Stimulated activated CD4-positive, alpha-beta T cell treated with anti-CD3 and anti-CD28 coated beads, Interleukin-12 subunit alpha, Interleukin-12 subunit beta, amount 100 ng/mL, for 4 hours (primary cell): ENCODE results near the gene FHIT.

Source experiments
- DNase-seq: peaks from one replicate; pipeline ENCODE4 v3.0.0-alpha.2; 2020

FHIT gene

DNA sequence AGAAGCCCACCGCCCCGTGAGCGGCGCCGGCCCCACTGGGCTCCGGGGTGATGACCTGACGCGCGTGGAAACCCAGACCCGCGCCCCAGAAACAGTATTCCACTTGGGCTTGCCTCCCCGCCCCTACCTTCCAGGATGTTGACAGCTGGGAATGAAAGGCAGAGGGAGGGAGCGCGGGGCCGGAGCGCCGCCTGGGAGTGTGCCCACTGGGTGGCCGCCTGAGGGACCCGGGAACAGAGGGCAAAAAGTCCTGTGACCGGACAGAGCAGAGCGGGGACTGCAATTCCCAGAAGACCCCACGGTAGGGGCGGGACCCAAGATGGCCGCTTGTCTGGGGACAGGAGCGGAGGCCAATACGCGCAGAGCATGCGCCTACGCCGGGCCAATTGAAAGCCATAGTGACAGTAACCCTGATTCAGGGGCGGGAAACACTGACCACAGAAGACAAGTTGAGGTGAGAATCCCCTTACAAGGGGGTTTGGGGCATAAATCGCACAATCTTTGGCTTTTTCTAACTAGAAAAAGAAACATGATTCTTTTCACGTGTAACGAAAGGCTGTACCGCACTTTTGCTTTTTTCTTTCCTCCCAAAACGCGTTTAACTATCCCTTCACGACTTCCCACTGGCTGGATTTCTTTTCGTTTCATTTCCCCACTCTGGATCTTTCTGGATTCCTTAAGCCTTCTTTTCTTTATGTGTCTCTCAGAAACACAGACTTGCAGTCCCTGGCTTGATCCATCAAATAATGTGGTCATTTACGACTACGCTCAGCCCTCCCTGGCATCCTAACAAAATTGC, at the start of gene FHIT:
Gene FHIT (minus strand): TSS at position 279 of the 799 bp plus-strand sequence.
- DNase-seq, result peak; percentile 88

DNA sequence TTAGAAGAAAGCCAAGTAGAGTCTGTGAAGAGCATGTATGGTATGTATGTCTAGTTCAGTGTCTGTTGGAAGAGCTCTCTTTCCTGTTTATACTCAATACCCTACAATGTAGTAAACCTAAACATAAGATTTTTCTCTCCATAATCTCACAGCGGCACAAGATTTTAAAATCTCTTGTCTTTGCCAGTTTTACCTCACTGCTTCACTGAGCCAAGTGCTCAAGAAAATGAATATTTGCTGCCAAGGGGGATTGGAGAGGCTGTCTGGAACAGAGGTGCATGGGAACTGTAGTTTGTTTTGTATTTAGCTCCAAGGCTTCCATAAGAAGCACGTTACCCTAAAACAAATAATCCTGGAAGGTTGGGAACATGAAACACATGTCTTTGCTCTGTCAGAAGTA, 49.5 kb upstream of the FHIT start:
- no peak for DNase-seq

DNA sequence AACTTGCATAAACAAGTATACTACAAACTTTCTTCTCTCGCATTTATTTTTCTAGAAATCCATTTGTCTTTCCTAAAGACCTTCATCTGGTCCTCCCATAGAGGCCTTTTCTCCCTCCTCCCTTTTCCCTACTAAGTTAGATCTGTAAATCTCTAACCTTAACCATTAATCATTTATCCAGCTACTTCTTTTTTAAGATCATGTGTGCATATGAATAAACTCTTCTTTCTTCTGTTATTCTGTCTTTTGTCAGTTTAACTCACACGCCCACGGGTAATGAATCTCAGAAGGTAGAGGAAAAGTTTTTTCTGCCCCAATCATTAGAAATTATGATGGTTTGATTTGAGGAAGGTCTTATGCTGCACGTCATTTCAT, 48.7 kb upstream of the FHIT start:
- no peak for DNase-seq

DNA sequence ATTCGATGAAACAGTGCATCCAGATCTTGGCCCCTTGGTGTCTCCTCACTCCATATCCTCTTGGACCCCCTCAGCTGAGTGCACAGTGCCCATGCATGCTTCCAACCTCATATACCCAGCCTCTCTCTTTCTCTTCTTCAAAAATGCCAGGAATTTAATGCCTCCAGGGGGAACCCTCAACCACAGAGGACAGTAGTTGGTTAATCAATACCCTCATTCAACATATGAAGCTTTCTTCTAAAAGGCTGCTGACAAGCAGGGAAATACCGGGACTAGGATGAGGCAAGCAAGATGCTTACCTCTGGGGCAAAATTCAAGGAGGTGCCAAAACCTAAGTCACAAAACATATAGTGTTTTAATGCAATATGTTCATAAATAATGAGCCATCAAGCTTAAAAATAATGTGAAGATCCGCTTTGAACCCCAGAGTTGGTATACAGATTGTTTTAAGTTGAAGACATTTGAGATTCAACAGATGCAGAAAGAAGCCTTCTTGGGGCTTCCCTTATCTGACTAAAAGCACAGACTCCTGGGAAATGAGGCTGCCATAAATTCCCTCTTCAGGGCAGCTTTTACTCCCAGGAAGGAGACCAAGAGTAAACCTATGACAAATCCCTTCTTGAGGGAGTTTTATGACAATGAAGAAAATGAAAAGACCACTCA, 48.2 kb upstream of the FHIT start:
- no peak for DNase-seq

DNA sequence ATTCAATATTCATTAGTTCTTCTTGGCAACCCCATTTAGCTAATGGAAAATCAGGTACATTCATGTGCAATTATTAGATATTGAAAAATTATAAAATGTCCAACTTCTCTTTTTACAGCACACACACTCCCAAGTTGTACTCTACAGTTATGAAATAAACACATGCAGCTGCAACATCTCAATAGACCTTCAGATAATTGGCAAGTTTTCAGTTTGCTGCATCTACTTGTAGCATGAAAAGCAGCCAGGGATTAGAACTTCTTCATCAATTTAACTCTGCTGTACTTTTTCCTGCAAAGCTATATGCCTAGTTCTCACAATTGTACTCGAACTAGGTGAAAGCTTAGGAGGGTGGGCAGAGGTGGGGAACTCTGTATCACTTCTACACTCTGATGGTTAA, 46.6 kb upstream of the FHIT start:
- no peak for DNase-seq

DNA sequence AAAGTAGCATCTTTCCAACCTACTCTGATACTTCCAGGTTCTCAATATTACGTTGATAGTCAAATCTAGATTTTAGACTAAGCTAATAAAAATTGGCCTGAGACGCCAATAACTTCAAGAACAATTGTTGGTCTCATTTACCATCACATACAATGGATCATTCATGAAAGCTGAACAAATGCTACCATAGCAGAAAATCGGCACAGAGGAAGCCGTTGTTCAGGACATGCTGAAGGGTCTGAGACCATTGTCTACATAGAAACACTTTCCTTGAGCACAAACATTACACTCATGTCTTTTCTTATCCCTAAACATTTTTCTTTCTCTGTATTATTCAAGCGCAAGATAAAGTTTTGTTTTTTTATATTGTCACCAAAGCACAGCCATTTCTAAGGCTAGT, 37.2 kb upstream of the FHIT start:
- no peak for DNase-seq

DNA sequence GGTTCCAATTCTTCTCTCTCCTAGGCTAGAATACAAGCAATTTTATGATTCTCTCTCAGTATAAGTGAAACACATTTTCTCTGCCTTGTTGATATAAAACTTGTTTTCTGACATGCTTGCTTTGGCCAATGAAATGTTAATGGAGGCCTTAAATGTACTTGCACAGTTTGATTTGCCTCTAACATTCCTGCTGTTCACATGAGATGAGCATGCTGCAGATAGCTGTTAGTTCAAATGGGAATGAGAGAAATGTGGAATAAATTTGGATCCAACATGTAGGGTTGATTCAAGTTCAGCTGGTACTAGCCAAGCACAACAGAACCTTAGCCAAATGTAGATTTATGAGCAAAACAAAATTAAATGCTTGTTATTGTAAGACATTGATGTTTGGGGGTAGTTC, 32.6 kb upstream of the FHIT start:
- no peak for DNase-seq

DNA sequence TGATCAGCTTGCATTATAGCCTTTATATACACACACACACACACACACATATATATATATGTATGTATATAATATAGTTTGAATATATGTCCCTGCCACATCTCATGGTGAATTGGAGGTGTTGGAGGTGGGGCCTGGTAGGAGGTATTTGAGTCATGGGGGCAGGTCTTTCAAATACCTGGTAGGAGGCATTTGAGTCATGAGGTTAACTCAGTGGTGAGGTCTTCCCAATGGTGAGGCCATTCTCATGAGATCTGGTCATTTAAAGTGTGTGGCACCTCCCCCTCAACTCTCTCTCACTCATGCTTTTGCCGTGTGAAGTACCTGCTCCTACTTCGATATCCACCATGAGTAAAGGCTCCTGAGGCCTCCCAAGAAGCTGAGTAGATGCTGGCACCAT, 27.5 kb upstream of the FHIT start:
- DNase-seq, result no peak

DNA sequence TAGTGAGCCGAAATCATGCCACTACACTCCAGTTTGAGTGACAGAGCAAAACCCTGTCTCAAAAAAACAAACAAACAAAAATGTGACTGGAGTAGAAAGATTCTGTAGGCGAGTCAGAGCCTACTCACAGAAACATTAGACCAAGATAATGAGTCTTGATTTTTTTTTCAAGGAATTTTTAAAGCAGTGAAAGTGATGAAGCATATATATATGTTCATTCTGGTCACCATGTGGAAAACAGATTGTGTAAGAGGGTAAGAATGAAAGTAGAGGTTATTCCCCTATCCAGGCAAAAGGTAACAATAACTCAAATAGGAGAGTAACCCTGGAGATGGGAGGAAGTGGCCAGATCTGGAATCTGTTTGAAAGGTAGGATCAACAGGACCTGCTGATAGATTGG, 26.2 kb upstream of the FHIT start:
- no peak for DNase-seq

DNA sequence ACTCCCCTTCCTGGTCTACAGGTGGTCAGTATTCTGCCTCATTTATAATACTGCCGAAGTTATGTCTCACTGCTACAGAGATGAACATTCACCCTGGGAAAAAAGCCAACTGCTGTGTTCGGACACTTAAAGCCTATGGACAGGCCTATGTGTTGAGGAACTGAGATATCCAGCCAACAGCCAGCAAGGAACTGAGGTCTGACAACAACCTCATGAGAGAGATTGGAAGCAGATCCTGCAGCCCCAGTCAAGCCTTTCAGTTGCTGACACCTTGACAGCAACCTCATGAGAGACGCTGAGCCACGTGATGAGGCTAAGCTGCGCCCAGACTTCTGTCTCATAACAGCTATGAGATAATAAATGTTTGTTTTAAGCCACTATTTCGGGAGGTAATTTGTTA, 18.2 kb upstream of the FHIT start:
- DNase-seq, result no peak

DNA sequence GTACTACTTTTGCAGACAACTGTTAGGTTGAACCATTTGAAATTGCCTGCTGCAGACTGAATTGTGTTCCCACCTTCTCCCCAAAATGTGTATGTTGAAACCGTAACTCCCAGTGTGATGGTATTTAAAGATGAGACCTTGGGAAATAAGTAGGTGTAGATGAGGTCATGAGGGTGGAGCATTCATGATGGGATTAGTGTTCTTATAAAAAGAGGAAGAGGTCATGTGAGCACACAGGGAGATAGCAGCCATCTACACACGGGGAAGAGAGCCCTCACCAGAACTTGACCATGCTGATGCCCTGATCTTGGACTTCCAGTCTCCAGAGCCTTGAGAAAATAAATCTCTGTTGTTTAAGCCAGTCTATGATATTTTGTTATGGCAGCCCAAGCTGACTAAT, 17.4 kb upstream of the FHIT start:
- no peak for DNase-seq

DNA sequence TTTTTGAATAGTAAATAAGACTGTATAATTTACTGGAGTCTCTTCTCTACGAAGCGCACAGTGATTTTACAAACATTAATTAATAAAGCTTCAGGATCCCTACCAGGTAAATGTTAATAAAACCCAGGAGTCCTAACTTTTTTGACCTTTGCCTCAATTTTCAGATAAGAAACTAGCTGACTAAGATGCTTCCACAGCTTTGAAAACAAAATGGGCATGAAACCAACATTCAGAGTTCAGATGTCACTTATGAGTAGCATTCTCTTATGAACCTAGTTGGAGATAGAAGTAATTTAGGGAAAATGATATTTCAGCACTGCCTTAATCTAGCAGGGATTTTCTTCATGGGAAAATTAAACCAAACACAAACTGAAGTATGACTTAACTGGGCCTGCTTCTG, 13.0 kb upstream of the FHIT start:
- DNase-seq, result no peak

DNA sequence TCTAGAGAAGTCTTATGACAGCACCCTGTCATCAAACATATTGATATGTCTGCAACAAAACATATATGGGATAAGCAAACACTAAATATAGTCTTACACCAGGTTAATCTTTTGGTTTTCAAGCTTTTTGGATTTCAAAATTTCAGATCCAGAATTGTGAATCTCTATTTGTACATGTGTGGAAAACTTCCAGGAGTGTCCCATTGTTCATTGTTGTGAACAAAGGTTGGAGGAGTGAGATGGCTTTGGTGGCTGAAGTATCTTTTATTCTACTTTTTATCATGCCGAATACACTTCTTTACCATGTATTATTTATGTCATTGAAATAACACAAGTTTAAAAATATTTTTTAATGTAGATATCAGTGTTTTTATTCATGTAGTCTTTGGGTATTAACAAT, 5.9 kb upstream of the FHIT start:
- no peak for DNase-seq

DNA sequence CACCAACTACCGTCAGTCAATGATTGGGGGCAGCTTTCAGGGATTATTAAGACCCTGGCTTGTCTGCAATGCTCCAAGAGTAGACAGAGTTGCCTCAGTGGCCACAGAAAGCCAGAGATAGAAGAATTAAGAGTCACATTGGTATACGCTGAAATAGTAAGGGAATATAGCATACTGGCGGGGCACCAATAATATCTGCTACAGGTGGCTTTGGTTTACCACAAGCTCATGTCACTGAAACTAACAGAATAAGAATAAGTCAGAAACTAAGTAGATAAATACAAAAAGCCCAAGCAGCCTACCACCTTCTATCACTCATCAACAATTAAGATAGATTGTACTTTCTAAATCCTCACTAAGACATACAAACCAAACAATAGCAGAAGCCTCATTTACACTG, 2.5 kb upstream of the FHIT start:
- no peak for DNase-seq

DNA sequence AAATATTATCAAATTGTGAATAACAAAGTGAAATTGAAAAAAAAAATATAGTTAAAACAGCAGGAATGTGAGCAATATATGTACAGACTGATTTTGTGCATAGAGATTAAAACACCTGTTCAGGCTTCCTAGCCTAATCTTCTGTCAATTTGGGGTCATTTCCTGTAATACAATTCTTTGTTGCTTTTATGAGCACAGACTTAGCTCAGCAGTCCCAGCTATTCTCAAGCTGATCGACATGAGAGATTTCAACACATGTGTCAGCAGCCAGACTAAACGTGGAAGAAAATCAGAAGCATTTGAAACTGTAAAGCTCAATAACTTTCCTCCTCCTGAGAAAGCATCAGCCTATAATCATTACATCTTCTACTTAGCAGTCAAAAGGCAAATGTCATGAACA, 1.6 kb upstream of the FHIT start:
- no peak for DNase-seq

DNA sequence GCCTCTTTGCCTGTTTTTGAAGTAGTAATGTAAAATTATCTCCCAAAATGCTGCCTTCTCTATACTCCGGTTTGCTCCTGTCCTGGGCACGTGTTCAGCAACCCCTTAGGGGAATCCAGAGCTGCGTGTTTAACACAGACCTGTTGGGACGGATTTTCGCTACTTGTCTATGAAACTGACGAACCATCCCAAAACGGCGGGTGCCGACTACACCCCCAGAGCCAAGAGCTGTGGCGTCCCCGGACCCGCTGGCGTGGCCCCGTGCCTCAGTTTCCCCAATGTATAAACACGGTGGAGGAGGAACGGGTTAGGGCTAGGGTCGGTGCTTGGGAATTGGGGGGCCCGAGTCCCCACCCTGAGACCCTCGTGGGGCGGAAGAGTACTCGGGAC, 473 bp downstream of the FHIT start:
- DNase-seq, result peak; percentile 19

DNA sequence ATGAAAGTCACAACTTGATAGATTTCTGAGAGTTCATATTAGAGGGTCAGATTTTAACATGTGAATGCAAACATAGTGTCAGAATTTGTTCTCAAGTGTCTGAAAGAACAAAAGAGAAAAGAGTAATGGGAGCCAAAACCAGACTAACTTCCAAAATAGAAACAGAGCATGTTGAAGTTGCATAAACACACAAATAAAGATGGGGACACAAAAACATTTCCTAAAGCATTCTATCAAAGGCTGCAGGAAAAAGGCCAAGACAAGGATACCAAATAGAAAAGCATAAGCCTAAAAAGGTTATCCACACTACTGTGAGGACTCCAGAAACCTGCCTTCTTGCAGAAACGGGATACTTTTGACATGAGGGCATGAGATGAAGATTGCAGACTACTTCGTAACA, 2.8 kb downstream of the FHIT start:
- no peak for DNase-seq

DNA sequence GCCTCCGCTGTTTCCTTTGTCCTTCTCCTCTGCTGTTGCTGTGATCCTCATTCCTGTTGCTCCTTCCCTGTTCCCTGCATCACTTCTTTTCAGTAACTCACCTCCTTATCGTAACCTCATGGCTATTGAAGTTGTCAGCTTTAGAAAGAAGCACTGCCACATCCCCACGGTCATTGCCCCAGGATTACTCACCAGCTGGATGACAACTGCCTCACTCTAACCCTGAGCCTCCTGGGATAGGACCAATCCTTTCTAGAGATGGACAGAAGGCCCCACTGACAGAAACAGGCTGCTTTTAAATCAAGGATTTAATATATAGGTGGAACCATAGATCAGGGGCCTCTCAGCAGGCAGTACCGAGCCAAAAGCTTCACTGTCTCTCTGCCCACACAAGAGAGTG, 4.1 kb downstream of the FHIT start:
- DNase-seq, result no peak

DNA sequence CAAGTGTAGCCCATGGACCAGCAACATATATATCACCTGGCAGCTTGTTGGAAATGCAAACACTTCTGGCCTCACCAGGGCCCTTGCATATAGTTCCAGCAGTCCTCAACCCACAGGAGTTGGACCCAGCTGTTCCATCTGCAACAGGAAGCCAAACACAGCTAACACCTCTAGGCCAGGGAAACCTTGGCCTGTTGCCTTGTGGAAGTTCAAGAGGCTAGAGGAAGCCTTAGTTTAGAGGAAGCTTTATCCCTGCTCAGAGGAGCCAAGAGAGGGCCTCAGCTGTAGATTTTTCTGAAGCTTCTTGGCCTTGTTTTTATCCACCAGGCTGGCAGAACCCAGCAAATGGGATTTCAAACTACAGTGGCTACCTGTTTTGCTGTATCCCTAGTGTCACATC, 11.4 kb downstream of the FHIT start:
- DNase-seq, result no peak

DNA sequence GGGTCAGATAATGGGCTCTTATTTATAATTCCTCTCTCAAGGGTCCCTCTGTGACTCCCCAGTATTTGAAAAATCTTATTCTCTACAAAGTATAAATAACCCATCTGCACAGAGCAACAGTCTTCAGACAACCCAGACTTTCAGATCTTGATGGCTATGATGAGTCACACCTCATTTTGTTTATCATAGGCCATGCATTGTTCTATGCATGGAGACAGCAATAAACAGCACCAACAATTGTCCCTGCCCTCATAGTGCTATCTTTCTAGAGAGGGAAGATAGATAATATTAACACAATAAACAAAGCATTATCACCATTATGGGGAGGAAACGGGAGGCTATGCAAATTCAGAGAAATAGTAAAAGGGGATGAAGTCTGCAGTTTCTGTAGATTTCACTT, 13.4 kb downstream of the FHIT start:
- no peak for DNase-seq

DNA sequence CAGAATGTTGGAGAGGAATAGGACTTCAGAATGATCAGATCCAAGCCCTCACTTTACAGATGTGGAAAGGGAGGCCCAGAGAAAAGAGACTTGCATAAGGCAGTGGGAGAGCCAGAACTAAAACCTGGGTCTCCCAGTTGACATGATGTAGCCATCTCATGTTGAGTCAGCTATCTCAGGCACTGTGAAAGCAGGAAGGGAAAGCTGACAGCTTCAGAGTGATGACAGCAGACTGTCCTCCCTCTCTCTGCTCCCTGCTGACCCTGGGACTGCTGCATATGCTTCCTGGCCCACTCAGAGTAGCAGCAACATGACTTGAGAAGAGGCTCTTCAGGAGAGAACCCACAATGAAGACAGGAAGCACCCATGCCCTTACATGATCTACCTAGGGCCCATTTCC, 14.7 kb downstream of the FHIT start:
- DNase-seq, result no peak

DNA sequence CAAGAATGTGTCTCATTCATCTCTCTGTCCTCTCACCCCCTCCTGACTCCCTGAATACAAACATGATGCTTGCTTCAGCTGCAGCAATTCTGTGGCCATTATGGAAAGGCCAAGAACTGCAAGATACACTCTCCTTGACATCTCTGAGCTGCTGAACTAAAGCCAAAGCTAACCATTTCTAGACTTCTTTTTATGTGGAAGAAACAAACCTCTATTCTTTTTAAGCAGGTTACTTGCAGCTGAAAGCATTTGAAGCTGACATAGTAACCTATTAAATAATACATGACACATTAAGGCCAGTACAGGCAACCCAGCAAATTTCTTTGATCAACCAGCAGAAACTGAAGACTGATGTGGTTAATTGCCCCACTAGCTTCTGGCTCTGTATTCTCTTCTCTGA, 17.5 kb downstream of the FHIT start:
- DNase-seq, result no peak

DNA sequence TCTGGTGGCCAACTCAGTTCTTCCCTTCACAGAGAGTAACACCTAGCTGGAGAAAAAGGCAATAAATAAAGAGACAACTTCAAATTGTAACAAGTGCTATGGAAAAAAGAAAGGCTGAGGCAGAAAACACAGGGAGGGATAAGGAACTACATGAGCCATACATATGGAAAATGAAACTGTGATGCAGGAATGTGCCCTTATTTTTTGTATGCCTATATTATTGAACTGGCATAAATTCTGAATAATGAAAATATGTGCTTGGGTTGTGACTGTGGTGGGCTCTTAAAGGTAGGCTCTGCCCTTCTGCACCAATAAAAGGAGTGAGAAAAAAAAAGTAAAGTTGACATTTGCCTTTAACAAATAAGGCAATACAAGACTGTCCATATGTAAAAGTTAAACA, 19.6 kb downstream of the FHIT start:
- no peak for DNase-seq

DNA sequence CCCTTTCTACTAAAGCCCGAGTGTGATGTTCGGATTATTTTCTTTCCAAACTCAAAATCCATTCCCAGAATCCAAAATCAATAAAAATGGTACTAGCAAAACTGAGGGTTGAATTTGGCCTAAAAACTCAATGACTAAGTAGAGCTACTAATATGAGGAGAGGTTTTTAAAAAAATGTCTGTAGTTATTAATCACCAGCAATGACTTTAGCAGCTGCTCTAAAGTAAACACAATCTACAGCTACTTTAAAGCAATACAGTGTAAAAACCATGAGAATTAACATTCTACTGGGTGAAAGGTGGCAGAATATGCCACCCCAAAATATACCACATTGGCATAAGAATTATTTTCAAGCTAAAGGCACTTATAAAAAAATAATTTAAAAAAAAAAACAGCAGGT, 23.5 kb downstream of the FHIT start:
- no peak for DNase-seq

DNA sequence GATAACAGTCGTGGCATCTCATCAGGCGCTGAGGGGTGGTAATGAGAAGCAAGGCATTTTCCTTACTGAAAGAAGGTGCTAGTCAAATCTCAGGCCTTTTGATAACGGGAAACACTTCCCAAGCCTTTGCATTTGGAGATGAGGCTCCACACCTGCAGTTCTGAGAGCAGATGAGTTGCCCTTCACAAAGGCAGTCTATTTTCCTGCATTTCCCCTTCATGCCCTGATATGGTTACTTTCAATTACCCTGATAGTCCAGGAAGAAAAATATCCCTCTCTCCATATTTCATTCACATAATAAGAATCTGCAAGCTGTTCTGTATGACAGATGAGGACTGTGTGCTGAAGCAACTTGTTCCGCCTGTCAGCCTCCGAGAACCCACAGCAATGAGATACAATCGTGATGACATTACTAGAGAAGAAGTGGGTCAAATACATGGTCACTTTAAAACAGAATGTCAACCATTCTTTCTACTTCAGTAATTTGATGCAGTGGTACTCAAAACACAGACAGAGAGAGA, 25.0 kb downstream of the FHIT start:
- DNase-seq, result no peak
